Thyroid gland (tissue), 4 donors: ENCODE measurements around the gene CSRNP3. TPM values are rescaled to one million over a fixed set of nuclear protein-coding genes. Genes with fewer than 3 reads are reported as not detected.

Source experiments
- DNase-seq, 2 donors: peaks; one replicate each; pipeline ENCODE4 v3.0.0-alpha.2; 2019
- H3K27ac ChIP-seq, 3 donors: fragments of 200-600 bp; sonication (generic); 1 replicate in 2 of 3; 2 replicates in 1 of 3; pipeline ENCODE4 v1.5.1; 2016 to 2019; ENCODE audit warnings: mild to moderate bottlenecking in 1 of 3, moderate library complexity in 1 of 3
- H3K27me3 ChIP-seq: fragments of 200-600 bp; sonication (generic); one replicate; pipeline ENCODE4 v1.5.1; 2019
- H3K36me3 ChIP-seq, 2 donors: fragments of 200-600 bp; sonication (generic); one replicate each; pipeline ENCODE4 v1.5.1; 2016 to 2019
- H3K4me1 ChIP-seq, 2 donors: fragments of 200-600 bp; sonication (generic); one replicate each; pipeline ENCODE4 v1.5.1; 2017 to 2019
- H3K4me3 ChIP-seq, 3 donors: fragments of 200-600 bp; sonication (generic); replicated peaks in 1 of 3; 1 replicate in 2 of 3; 2 replicates in 1 of 3; pipeline ENCODE4 v1.5.1; 2016; ENCODE audit warnings: mild to moderate bottlenecking in 1 of 3
- H3K9me3 ChIP-seq: fragments of 200-600 bp; sonication (generic); one replicate; pipeline ENCODE4 v1.5.1; 2017
- CTCF ChIP-seq, 6 experiments: fragments of 200-600 bp in 3 of 6; fragments of 450-650 bp in 3 of 6; sonication (generic) in 3 of 6; IDR thresholded peaks; one replicate each; pipeline ENCODE4 v1.5.1; 2016 to 2019; ENCODE audit warnings: antibody characterized with exemption in 6 of 6, mild to moderate bottlenecking in 2 of 6, inconsistent platforms in 1 of 6, moderate library complexity in 1 of 6
- POLR2A ChIP-seq, 2 donors: fragments of 450-650 bp; IDR thresholded peaks; one replicate each; pipeline ENCODE4 v1.6.1; 2017; ENCODE audit warnings: antibody characterized with exemption in 2 of 2, mild to moderate bottlenecking in 2 of 2, moderate library complexity in 1 of 2
- WGBS, 2 donors: methylation state at CpG; one replicate each; pipeline ENCODE4 v1.1.5; 2017; 5-methylcytosine and 5-hydroxymethylcytosine counted together
- intact Hi-C: fragments of 100-400 bp; cut with DNase I; formaldehyde crosslinking; loops from one replicate; pipeline ENCODE4 v1.15.1; 2023
- total RNA-seq, 4 donors: library from RNA; depleted of rRNA; stranded (reverse); fragments of >200 nt; gene quantifications; one replicate each; pipeline ENCODE4 v1.2.3, GENCODE V29; 2016

CSRNP3 gene
- total RNA-seq, 4 donors from 2014 or later, result 6.0 to 16.5 (median 9.9) TPM

GRCh38 chr2:165617741-165618481 lies 148.4 kb downstream of the CSRNP3 start:
- DNase-seq, result no peak
- Histone ChIP-seq H3K27me3 (no peaks in the 10 kb centered on the region), H3K27ac (no peak overlapping the region), H3K36me3 (no peaks in the 10 kb centered on the region), H3K4me3 (no peak overlapping the region), H3K9me3 (no peaks in the 10 kb centered on the region), H3K4me1 (peaks cover 13 to 14% of the 10 kb centered on the region in 2 donors)
- TF ChIP-seq POLR2A (IDR thresholded peaks at IDR 0.05) (no peak), CTCF (IDR thresholded peaks at IDR 0.05) (no peak)
- intact Hi-C loops, result no loop called here
- WGBS, 2 donors, result 95 to 98% methylated on average over 4 of the region's 4 CpGs

- H3K27me3 ChIP-seq, result no peaks in the 10 kb centered on the region
- TF ChIP-seq CTCF (IDR thresholded peaks at IDR 0.05), result no peak
- intact Hi-C loops, result no loop called here
- no peaks in the 10 kb centered on the region for H3K9me3 ChIP-seq
- H3K27ac ChIP-seq, result no peak overlapping the region
- H3K4me1 ChIP-seq, result peaks cover 13 to 14% of the 10 kb centered on the region in 2 donors
- WGBS, 2 donors, result 88 to 93% methylated on average over 1 of the region's 1 CpG
- H3K4me3 ChIP-seq, result no peak overlapping the region
- no peaks in the 10 kb centered on the region for H3K36me3 ChIP-seq
- no peak for DNase-seq
Measured at GRCh38 chr2:165618806-165619205, 149.3 kb downstream of the CSRNP3 start.

GRCh38 chr2:165621086-165621560 lies 151.6 kb downstream of the CSRNP3 start:
- H3K9me3 ChIP-seq, result no peaks in the 10 kb centered on the region
- H3K27ac ChIP-seq, result peak overlapping the region; percentile 61 to 87 (median 82)
- H3K27me3 ChIP-seq, result no peaks in the 10 kb centered on the region
- TF ChIP-seq POLR2A (IDR thresholded peaks at IDR 0.05) (no peak), CTCF (IDR thresholded peaks at IDR 0.05) (no peak)
- peak; percentile 48 to 56 for DNase-seq
- peaks cover 13 to 14% of the 10 kb centered on the region in 2 donors for H3K4me1 ChIP-seq
- H3K36me3 ChIP-seq, result no peaks in the 10 kb centered on the region
- intact Hi-C loops, result no loop called here
- H3K4me3 ChIP-seq, result no peak overlapping the region
- 8 to 9% methylated on average over 5 of the region's 5 CpGs for WGBS, 2 donors

GRCh38 chr2:165623161-165623560 lies 153.7 kb downstream of the CSRNP3 start:
- no peaks in the 10 kb centered on the region for H3K27me3 ChIP-seq
- TF ChIP-seq POLR2A (IDR thresholded peaks at IDR 0.05) (no peak), CTCF (IDR thresholded peaks at IDR 0.05) (no peak)
- H3K4me1 ChIP-seq, result peaks cover 13 to 14% of the 10 kb centered on the region in 2 donors
- intact Hi-C loops, result no loop called here
- no peak for DNase-seq
- no peaks in the 10 kb centered on the region for H3K9me3 ChIP-seq
- WGBS, 2 donors, result 79 to 89% methylated on average over 10 of the region's 10 CpGs
- no peak overlapping the region for H3K27ac ChIP-seq
- no peaks in the 10 kb centered on the region for H3K36me3 ChIP-seq
- H3K4me3 ChIP-seq, result no peak overlapping the region

- 95 to 96% methylated on average over 6 of the region's 6 CpGs for WGBS, 2 donors
- Histone ChIP-seq H3K27me3 (no peaks in the 10 kb centered on the region), H3K36me3 (no peaks in the 10 kb centered on the region), H3K9me3 (no peaks in the 10 kb centered on the region), H3K4me3 (no peak overlapping the region), H3K4me1 (peaks cover 13 to 14% of the 10 kb centered on the region in 2 donors), H3K27ac (no peak overlapping the region)
- intact Hi-C loops, result no loop called here
- no peak for DNase-seq
- no peak for TF ChIP-seq CTCF (IDR thresholded peaks at IDR 0.05)
- no peak for TF ChIP-seq POLR2A (IDR thresholded peaks at IDR 0.05)
Measured at GRCh38 chr2:165623783-165624469, 154.4 kb downstream of the CSRNP3 start.
